ENCODE data around the gene RNF214.

RNF214 gene

DNA sequence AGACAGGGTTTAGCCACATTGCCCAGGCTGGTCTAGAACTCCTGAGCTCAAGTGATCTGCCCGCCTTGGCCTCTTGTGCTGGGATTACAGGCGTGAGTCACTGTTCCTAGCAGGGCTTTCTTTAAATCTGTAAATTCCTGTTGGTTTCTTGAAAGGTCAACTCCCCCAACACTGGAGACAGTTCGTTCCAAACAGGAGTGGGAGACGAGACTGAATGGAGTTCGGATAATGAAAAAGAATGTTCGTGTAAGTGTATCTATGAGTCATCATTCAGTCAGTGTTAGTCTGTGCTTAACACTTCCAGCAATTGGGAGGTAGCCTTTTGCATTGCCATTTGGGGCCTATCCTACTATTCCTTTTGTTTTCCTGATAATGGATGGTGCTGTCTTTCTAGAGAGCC is 48.7 kb downstream of the RNF214 start:
- in situ Hi-C loops (cut with MboI; ENCODE audit: low sequenced_read_pairs), result no loop called here
- Histone ChIP-seq H3K27me3 (ENCODE audit: low read depth) (no peaks in the 10 kb centered on the region), H3K9me3 (no peaks in the 10 kb centered on the region), H3K36me3 (replicated peaks) (peaks cover 29% of the 10 kb centered on the region), H3K4me3 (no peak overlapping the region), H3K4me1 (peaks cover 24% of the 10 kb centered on the region)
- DNase-seq (ENCODE audit: low spot score in 2 of 2), result peak; percentile 70 to 84

DNA sequence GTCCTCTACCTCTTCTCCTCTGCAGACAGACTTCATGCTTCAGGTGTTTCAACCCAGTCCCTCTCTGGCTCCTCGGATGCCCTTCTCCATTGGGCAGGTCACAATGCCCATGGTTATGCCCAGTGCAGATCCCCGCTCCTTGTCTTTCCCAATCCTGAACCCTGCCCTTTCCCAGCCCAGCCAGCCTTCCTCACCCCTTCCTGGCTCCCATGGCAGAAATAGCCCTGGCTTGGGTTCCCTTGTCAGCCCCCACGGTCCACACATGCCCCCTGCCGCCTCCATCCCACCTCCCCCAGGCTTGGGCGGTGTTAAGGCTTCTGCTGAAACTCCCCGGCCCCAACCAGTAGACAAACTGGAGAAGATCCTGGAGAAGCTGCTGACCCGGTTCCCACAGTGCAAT is 49.4 kb downstream of the RNF214 start:
- Histone ChIP-seq H3K4me1 (peaks cover 24% of the 10 kb centered on the region), H3K36me3 (replicated peaks) (peaks cover 32% of the 10 kb centered on the region), H3K9me3 (no peaks in the 10 kb centered on the region), H3K27me3 (ENCODE audit: low read depth) (no peaks in the 10 kb centered on the region), H3K4me3 (no peak overlapping the region)
- DNase-seq (ENCODE audit: low spot score in 2 of 2), result no peak
- in situ Hi-C loops (cut with MboI; ENCODE audit: low sequenced_read_pairs), result no loop called here

GRCh38 chr11:117282956-117283355 is 50.5 kb downstream of the RNF214 start:
- in situ Hi-C loops (cut with MboI; ENCODE audit: low sequenced_read_pairs), result no loop called here
- H3K36me3 ChIP-seq (replicated peaks), result peaks cover 39% of the 10 kb centered on the region

GRCh38 chr11:117284053-117284452 is 51.6 kb downstream of the RNF214 start:
- no peak for DNase-seq (ENCODE audit: low spot score in 2 of 2)
- H3K36me3 ChIP-seq (replicated peaks), result peaks cover 49% of the 10 kb centered on the region
- no peaks in the 10 kb centered on the region for H3K27me3 ChIP-seq (ENCODE audit: low read depth)
- H3K4me1 ChIP-seq, result peaks cover 24% of the 10 kb centered on the region
- in situ Hi-C loops (cut with MboI; ENCODE audit: low sequenced_read_pairs), result no loop called here
- no peak overlapping the region for H3K4me3 ChIP-seq
- H3K9me3 ChIP-seq, result no peaks in the 10 kb centered on the region

More at GRCh38 chr11:117282956-117283355, 50.5 kb downstream of the RNF214 start:
- Histone ChIP-seq H3K9me3 (no peaks in the 10 kb centered on the region), H3K4me3 (no peak overlapping the region), H3K27me3 (ENCODE audit: low read depth) (no peaks in the 10 kb centered on the region), H3K4me1 (peaks cover 24% of the 10 kb centered on the region)
- no peak for DNase-seq (ENCODE audit: low spot score in 2 of 2)

GRCh38 chr11:117286588-117286987 is 54.1 kb downstream of the RNF214 start:
- H3K27me3 ChIP-seq (ENCODE audit: low read depth), result no peaks in the 10 kb centered on the region
- H3K4me1 ChIP-seq, result peaks cover 2% of the 10 kb centered on the region
- H3K36me3 ChIP-seq (replicated peaks), result peaks cover 70% of the 10 kb centered on the region
- in situ Hi-C loops (cut with MboI; ENCODE audit: low sequenced_read_pairs), result no loop called here
- DNase-seq (ENCODE audit: low spot score in 2 of 2), result no peak
- H3K4me3 ChIP-seq, result no peak overlapping the region
- no peaks in the 10 kb centered on the region for H3K9me3 ChIP-seq

- in situ Hi-C loops (cut with MboI; ENCODE audit: low sequenced_read_pairs), result no loop called here
- H3K36me3 ChIP-seq (replicated peaks), result peaks cover 73% of the 10 kb centered on the region
- H3K9me3 ChIP-seq, result no peaks in the 10 kb centered on the region
- H3K4me3 ChIP-seq, result no peak overlapping the region
- no peak for DNase-seq (ENCODE audit: low spot score in 2 of 2)
- H3K4me1 ChIP-seq, result peaks cover 4% of the 10 kb centered on the region; the same call in 1 of the 2 replicates
- no peaks in the 10 kb centered on the region for H3K27me3 ChIP-seq (ENCODE audit: low read depth)
Observed at GRCh38 chr11:117287668-117288067, 55.2 kb downstream of the RNF214 start.

DNA sequence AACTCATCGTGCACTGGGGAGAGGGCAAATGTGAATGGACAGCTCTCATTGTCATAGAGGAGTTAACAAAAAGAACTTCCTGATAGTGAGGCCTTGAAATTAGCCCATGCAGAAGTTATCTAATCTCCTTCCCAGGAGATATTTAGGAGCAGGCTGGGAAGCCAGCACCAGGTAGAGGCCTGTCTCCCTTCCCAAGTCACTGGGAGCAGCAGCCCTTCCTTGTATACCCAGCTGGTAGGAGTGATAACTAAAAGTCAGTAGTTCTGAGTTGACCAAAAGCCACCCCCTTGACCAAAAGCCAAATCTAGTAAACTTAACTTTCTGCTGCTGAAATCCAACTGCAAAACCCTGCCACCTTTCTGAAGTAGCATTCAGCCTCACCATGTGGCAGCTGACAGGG is 57.3 kb downstream of the RNF214 start:
- Histone ChIP-seq H3K9me3 (no peaks in the 10 kb centered on the region), H3K4me1 (peaks cover 4% of the 10 kb centered on the region; the same call in 1 of the 2 replicates), H3K27me3 (ENCODE audit: low read depth) (no peaks in the 10 kb centered on the region), H3K36me3 (replicated peaks) (peaks cover 56% of the 10 kb centered on the region), H3K4me3 (no peak overlapping the region)
- in situ Hi-C loops (cut with MboI; ENCODE audit: low sequenced_read_pairs), result no loop called here
- no peak for DNase-seq (ENCODE audit: low spot score in 2 of 2)

- Histone ChIP-seq H3K36me3 (replicated peaks) (peaks cover 51% of the 10 kb centered on the region), H3K9me3 (no peaks in the 10 kb centered on the region), H3K4me1 (peaks cover 4% of the 10 kb centered on the region; the same call in 1 of the 2 replicates), H3K4me3 (no peak within 1 kb of the TSS), H3K27me3 (ENCODE audit: low read depth) (no peaks in the 10 kb centered on the region)
- in situ Hi-C loops (cut with MboI; ENCODE audit: low sequenced_read_pairs), result no loop called here
- no peak for DNase-seq (ENCODE audit: low spot score in 2 of 2)
Observed at GRCh38 chr11:117290809-117291396, 58.4 kb downstream of the RNF214 start, which contains the start of gene BACE1-AS. Gene BACE1-AS, plus strand, starts transcription at chr11:117291346.

DNA sequence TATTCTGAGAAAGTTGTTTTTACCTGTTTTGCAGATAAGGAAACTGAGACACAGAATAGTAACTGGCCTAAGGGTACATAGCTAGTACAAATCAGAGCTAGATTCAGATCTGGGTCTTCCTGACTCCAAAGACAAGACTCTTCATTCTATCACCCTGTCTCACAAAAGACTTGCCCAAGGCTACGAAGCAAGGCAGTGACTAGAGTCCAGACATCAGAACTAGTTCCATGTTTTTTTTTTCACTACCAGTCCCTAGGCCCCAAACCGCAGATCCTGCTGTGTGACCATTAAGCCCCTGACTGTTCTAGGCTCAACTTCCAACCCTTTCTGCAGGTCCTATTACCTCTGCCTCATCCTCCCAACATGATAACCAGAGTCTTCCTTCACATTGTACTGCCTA is 60.1 kb downstream of the RNF214 start:
- in situ Hi-C loops (cut with MboI; ENCODE audit: low sequenced_read_pairs), result no loop called here
- no peaks in the 10 kb centered on the region for H3K27me3 ChIP-seq (ENCODE audit: low read depth)
- H3K9me3 ChIP-seq, result no peaks in the 10 kb centered on the region
- peaks cover 4% of the 10 kb centered on the region; the same call in 1 of the 2 replicates for H3K4me1 ChIP-seq
- H3K36me3 ChIP-seq (replicated peaks), result peaks cover 44% of the 10 kb centered on the region
- H3K4me3 ChIP-seq, result no peak overlapping the region
- no peak for DNase-seq (ENCODE audit: low spot score in 2 of 2)

GRCh38 chr11:117295438-117296137 is 63.1 kb downstream of the RNF214 start:
- peaks cover 7% of the 10 kb centered on the region for H3K4me1 ChIP-seq
- H3K9me3 ChIP-seq, result no peaks in the 10 kb centered on the region
- H3K27me3 ChIP-seq (ENCODE audit: low read depth), result no peaks in the 10 kb centered on the region
- H3K4me3 ChIP-seq, result no peak overlapping the region
- H3K36me3 ChIP-seq (replicated peaks), result peaks cover 18% of the 10 kb centered on the region
- no peak for DNase-seq (ENCODE audit: low spot score in 2 of 2)
- in situ Hi-C loops (cut with MboI; ENCODE audit: low sequenced_read_pairs), result no loop called here

GRCh38 chr11:117296881-117297280 is 64.4 kb downstream of the RNF214 start:
- Histone ChIP-seq H3K4me1 (peaks cover 11% of the 10 kb centered on the region), H3K27me3 (ENCODE audit: low read depth) (no peaks in the 10 kb centered on the region), H3K4me3 (no peak overlapping the region), H3K36me3 (replicated peaks) (peaks cover 5% of the 10 kb centered on the region; the same call in 1 of the 2 replicates), H3K9me3 (no peaks in the 10 kb centered on the region)
- in situ Hi-C loops (cut with MboI; ENCODE audit: low sequenced_read_pairs), result no loop called here
- DNase-seq (ENCODE audit: low spot score in 2 of 2), result no peak

DNA sequence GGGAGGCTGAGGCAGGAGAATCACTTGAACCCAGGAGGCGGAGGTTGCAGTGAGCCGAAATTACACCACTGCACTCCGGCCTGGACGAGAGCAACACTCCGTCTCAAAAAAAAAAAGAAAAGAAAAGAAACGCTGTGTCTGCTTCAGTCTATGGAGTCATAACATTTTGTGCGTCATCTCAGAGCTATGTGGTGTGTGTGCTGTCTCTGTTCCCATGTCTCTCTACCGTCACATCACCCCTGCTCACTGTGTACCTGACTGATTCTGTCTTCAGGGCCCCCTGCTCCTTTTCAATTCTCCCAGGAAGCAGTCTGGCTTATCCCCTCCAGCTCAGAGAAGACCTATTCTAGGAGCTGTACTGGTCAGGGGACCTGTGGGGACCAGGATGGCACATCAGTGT is 65.7 kb downstream of the RNF214 start:
- H3K27me3 ChIP-seq (ENCODE audit: low read depth), result no peaks in the 10 kb centered on the region
- in situ Hi-C loops (cut with MboI; ENCODE audit: low sequenced_read_pairs), result no loop called here
- H3K4me1 ChIP-seq, result peaks cover 8% of the 10 kb centered on the region
- H3K36me3 ChIP-seq (replicated peaks), result no peaks in the 10 kb centered on the region
- no peaks in the 10 kb centered on the region for H3K9me3 ChIP-seq
- DNase-seq (ENCODE audit: low spot score in 2 of 2), result no peak
- no peak overlapping the region for H3K4me3 ChIP-seq

DNA sequence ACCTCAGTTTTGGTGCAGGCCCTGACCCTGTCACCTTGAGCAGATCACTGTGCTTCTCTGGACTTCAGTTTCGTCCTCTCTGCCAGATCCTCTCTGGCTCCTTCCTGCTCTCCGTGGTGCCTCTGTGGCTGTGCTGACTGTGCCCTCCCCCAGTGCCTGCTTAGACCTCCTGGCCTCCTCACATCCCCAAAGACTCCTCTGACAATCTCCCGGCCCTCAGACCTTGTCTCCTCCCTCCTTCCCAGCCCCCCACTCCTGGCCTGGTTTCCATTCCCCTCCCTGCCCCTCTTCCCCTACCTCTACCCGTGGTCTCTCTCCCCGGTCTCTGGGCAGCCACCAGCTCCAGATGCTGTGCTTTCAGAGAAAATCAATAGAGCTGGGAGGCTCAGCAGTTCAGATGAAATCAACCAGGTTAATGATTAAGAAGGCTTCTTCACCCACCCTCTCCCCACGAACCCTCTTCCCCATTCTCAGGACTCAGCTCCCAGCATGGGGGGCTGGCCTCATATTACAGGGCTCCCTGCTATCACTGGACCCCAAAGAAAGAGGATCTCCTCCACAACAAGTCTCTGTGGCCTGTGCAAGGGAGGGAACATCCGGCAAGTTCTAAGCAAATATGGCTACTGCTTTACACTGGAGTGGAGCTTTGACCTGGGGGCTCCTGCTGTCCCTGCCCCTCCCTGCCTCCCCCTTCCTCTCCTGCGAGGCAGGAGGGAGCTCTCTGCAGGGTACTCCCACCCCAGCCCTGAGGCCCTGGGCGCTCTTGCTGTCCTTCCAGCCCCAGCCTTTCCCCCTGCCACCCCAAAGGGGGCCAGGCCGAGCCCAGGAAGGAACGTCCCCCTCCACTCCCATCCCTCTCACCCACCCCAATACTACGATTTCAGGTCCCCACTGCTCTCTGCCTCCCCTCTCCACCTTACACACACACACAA is 67.1 kb downstream of the RNF214 start:
- H3K36me3 ChIP-seq (replicated peaks), result no peaks in the 10 kb centered on the region
- DNase-seq (ENCODE audit: low spot score in 2 of 2), result no peak
- H3K9me3 ChIP-seq, result no peaks in the 10 kb centered on the region
- no peak overlapping the region for H3K4me3 ChIP-seq
- H3K27me3 ChIP-seq (ENCODE audit: low read depth), result no peaks in the 10 kb centered on the region
- in situ Hi-C loops (cut with MboI; ENCODE audit: low sequenced_read_pairs), result no loop called here
- peaks cover 11% of the 10 kb centered on the region for H3K4me1 ChIP-seq

- no peak for DNase-seq (ENCODE audit: low spot score in 2 of 2)
- H3K4me3 ChIP-seq, result no peak overlapping the region
- in situ Hi-C loops (cut with MboI; ENCODE audit: low sequenced_read_pairs), result no loop called here
Observed at GRCh38 chr11:117300283-117300663, 67.8 kb downstream of the RNF214 start.

More at GRCh38 chr11:117300283-117300663, 67.8 kb downstream of the RNF214 start:
- H3K4me1 ChIP-seq, result peaks cover 11% of the 10 kb centered on the region
- H3K9me3 ChIP-seq, result no peaks in the 10 kb centered on the region
- no peaks in the 10 kb centered on the region for H3K36me3 ChIP-seq (replicated peaks)
- no peaks in the 10 kb centered on the region for H3K27me3 ChIP-seq (ENCODE audit: low read depth)
